HG03565 (cell line): ENCODE results near the gene MCF2L2.
"Not testable (repeated sequence)": the region's sequence is repeated elsewhere in the genome, so short reads cannot be mapped to it uniquely, and the experiment has no call there.

Source experiments
- ATAC-seq: cut with Tn5 transposase; IDR thresholded peaks from one replicate; pipeline ENCODE4 v1.9.1; 2021; ENCODE audit warnings: mild to moderate bottlenecking, moderate library complexity; ENCODE audit not compliant: unreplicated experiment

MCF2L2 gene

GRCh38 chr3:183182073-183182472 lies 246.3 kb downstream of the MCF2L2 start:
- no peak for ATAC-seq

- no peak for ATAC-seq
Measured at GRCh38 chr3:183181606-183182005, 246.8 kb downstream of the MCF2L2 start.

GRCh38 chr3:183180784-183181295 lies 247.6 kb downstream of the MCF2L2 start:
- no peak for ATAC-seq

- no peak for ATAC-seq
Measured at GRCh38 chr3:183180110-183180783, 248.2 kb downstream of the MCF2L2 start.

GRCh38 chr3:183179550-183179908 lies 248.9 kb downstream of the MCF2L2 start:
- not testable (repeated sequence) for ATAC-seq

- ATAC-seq: no peak
Measured at GRCh38 chr3:183178833-183179549, 249.4 kb downstream of the MCF2L2 start.

GRCh38 chr3:183178512-183178832 lies 249.9 kb downstream of the MCF2L2 start:
- ATAC-seq: no peak

- ATAC-seq: no peak
Measured at GRCh38 chr3:183172051-183172639, 256.3 kb downstream of the MCF2L2 start.

- ATAC-seq: not testable (repeated sequence)
Measured at GRCh38 chr3:183167975-183168374, 260.4 kb downstream of the MCF2L2 start.

GRCh38 chr3:183163563-183163962 lies 264.9 kb downstream of the MCF2L2 start:
- no peak for ATAC-seq

- ATAC-seq: peak; percentile 65
Measured at GRCh38 chr3:183161552-183162336, 266.7 kb downstream of the MCF2L2 start.

- no peak for ATAC-seq
Measured at GRCh38 chr3:183160616-183161015, 267.8 kb downstream of the MCF2L2 start.

GRCh38 chr3:183159333-183159732 lies 269.1 kb downstream of the MCF2L2 start:
- ATAC-seq: no peak

- ATAC-seq: peak; percentile 54
Measured at GRCh38 chr3:183158551-183159006, 269.8 kb downstream of the MCF2L2 start.

- peak; percentile 17 for ATAC-seq
Measured at GRCh38 chr3:183158113-183158512, 270.3 kb downstream of the MCF2L2 start.

- no peak for ATAC-seq
Measured at GRCh38 chr3:183156266-183156665, 272.2 kb downstream of the MCF2L2 start.

- ATAC-seq: no peak
Measured at GRCh38 chr3:183155499-183155898, 272.9 kb downstream of the MCF2L2 start.

- no peak for ATAC-seq
Measured at GRCh38 chr3:183153210-183153950, 275.0 kb downstream of the MCF2L2 start.

GRCh38 chr3:183151821-183152351 lies 276.5 kb downstream of the MCF2L2 start:
- no peak for ATAC-seq

- no peak for ATAC-seq
Measured at GRCh38 chr3:183151086-183151485, 277.3 kb downstream of the MCF2L2 start.
